Measurements from ENCODE around the gene ZNF692.
"Not testable (repeated sequence)": the region's sequence is repeated elsewhere in the genome, so short reads cannot be mapped to it uniquely, and the experiment has no call there.

Gene ZNF692, protein sequence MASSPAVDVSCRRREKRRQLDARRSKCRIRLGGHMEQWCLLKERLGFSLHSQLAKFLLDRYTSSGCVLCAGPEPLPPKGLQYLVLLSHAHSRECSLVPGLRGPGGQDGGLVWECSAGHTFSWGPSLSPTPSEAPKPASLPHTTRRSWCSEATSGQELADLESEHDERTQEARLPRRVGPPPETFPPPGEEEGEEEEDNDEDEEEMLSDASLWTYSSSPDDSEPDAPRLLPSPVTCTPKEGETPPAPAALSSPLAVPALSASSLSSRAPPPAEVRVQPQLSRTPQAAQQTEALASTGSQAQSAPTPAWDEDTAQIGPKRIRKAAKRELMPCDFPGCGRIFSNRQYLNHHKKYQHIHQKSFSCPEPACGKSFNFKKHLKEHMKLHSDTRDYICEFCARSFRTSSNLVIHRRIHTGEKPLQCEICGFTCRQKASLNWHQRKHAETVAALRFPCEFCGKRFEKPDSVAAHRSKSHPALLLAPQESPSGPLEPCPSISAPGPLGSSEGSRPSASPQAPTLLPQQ

DNA sequence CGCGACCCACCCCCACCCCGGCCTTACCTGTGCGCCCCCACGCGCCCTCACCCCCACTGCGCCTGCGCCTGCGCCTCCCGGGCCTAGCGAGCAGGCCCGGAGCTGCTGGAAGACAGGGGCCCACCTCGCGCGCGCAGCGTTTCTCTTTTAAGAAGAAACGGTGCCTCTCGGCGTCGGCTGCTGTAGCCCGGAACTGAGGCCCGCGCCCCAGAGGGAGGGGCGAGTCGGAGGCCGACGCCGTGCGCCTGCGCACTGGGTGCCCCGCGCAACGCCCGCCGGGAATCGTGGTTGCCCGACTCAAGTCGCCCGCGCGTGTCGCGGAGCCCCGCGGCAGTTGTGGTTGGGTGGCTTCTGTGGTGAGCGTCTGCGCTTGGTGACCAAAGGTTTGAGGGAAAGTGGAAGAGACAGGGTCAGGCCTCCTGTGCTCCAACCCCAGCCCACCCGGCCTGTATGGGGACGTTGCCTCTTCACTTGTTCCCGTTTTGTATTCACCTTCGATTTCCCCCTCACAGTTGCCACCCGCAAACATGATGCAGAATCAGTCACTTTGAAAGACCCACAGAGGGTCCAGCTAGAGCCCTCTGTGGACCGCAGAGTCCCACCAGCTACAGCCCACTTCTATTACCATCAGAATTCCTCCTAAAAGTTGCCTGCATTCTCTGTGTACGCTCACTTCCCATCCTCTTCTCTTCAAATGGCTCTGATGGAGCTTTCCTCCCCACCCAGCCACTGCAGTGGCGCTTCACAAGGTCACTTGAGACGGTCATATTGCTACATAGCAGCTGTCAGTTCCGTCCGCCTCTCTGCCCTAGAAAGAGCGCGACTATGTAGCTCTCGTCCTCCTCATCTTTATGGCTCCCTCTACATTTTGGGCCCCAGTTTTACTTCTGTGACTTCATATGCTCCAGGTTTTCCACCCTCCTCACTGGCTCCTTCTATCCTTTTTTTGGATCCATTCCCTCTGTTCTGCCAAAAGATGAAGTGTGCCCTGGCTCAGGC, at the start of gene ZNF692:
TSS of gene ZNF692 (minus strand) at position 195 of the 999 bp plus-strand sequence. CDS start 776 bp downstream, outside the sequence.
- peak; percentile 91 for DNase-seq (ENCODE audit: low read depth)

DNA sequence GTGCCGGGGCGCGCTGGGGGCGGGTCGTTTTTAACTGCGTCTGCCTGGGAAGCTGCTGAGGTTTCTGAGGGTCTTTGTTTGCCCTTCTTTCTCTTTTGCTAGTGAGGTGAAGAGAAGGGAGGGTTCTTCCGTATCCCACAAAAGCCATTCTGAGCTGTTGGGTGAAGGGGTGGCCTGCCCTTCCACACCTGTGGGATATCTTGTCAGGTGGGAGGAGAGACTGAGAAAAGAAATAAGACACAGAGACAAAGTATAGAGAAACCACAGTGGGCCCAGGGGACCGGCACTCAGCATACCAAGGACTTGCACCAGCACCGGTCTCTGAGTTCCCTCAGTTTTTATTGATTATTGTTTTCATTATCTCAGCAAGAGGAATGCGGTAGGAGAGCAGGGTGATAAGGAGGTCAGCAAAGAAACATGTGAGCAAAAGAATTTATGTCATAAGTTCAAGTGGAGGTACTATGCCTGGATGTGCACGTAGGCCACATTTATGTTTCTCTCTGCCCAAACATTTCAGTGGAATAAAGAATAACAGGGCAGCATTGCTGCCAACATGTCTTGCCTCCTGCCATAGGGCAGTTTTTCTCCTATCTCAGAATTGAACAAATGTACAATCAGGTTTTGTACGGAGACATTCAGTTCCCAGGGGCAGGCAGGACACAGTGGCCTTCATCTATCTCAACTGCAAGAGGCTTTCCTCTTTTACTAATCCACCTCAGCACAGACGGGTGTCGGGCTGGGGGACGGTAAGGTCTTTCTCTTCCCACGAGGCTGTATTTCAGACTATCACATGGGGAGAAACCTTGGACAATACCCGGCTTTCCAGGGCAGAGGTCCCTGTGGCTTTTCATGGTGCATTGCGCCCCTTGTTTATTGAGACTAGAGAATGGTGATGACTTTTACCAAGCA, 48.1 kb upstream of the ZNF692 start:
- DNase-seq (ENCODE audit: low read depth): no peak

DNA sequence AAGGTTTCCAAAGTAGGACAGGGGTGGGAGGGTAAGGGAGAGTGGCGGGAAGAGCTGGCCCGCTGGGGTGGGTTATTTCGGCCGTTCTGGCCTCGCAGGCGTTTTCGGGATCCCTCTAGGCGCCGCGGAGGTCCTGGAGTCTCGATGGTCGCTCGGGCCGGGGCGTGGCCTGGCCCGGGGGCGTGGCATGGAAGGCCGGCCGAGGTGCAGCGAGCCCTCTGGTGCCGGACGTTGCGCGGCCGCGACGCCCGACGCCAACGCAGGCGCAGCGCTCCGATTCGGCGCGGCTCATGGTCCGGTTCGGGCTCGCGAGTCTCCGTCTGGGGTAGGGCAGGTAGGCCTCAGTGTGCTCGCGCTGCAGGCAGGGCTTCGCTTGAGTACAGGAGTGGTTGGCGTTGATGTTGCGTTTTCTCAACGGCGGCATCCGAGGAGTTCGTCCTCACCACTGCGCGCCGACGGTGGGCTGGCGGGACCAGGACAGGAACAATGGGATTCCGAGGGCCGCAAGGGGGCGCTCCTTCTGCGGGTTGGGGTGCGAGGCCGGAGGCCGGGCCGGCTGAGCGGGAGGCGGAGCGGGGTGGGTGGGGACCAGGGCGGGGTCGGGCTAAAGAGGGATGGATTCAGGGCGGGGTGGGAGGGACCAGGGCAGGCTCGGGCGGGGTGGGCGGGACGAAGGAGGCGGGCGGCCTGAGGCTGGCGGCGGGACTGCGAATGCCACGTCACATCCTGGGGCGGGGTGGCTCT, 47.3 kb upstream of the ZNF692 start, which contains the start of gene PGBD2:
TSS of gene PGBD2 (plus strand) at position 227 of the 744 bp plus-strand sequence. CDS start 7,628 bp downstream, outside the sequence.
- peak; percentile 97 for DNase-seq (ENCODE audit: low read depth)

DNA sequence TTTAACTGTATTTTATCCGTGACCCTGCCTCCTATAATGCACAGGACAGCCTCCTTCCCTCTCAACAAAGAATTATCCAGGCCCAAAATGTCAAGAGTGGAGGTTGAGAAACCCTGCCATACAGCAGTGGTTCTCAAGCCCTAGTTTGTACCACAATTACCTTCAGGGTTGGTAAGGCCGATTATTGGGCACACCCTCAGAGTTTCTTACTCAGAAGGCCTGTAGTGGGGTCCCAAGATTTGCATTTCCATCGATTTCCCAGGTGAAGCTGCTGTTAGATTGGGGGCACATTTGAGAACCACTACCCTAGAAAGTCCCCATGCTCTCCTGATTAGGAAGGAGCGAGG, 46.8 kb upstream of the ZNF692 start:
- DNase-seq (ENCODE audit: low read depth): no peak

DNA sequence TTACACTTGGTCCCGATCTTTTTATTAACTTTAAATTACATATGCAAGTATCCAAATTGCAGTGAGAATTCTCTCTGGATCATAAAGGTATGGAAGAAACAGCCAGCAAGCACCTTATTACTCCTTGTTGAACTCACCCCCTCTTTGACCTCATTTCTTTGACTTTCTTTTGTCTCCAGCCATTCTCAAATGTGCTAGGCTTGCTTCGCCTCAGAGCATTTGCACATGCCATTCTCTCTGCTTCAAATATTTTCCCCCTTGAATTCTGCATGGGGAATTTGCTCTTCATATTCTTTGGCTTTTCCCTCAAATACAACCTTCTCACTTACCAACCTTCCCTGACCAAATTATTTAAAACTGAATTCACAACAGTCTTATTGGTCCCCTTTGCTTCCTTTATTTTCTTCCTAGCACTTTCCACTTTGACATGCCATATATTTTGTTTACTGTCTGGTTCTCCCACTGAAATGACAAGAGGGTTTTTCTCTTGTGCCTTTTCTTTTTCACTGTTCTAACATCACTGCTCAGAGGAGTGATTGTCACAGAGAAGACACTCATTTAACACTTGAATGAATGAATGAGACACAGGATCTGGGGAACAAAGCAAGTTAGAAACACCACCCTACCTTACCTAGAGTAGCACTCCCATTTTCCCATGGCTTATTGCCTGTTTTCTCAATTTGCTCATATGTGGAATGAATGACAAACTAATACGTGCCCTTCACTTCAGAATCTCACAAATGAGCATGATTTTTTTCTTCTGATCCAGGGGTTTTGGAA, 45.7 kb upstream of the ZNF692 start:
- DNase-seq (ENCODE audit: low read depth): no peak

DNA sequence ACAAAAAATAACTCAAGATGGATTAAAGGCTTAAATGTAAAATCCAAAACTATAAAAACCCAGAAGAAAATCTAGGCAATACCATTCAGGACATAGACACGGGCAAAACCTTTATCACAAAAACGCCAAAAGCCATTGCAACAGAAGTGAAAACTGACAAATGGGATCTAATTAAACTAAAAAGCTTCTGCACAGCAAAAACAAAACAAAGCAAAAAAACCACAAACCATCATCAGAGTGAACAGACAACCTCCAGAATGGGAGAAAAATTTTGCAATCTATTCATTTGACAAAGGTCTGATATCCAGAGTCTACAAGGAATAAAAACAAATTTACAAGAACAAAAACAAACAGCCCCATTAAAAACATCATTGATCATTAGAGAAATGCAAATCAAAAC, 42.7 kb upstream of the ZNF692 start:
- DNase-seq (ENCODE audit: low read depth): no peak

DNA sequence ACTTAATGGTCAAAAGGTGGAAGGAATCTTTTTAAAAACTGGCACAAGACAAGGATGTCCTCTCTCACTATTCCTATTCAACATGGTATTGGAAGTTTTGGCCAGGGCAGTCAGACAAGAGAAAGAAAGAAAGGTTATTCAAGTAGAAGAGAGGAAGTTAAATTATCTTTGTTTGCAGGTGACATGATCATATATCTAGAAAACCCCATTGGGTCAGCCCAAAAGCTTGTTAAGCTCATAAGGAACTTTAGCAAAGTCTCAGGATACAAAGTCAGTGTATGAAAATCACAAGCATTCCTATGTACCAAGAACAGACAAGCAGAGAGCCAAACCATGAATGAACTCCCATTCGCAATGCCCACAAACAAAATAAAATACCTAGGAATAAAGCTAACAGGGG, 41.8 kb upstream of the ZNF692 start:
- DNase-seq (ENCODE audit: low read depth): no peak

DNA sequence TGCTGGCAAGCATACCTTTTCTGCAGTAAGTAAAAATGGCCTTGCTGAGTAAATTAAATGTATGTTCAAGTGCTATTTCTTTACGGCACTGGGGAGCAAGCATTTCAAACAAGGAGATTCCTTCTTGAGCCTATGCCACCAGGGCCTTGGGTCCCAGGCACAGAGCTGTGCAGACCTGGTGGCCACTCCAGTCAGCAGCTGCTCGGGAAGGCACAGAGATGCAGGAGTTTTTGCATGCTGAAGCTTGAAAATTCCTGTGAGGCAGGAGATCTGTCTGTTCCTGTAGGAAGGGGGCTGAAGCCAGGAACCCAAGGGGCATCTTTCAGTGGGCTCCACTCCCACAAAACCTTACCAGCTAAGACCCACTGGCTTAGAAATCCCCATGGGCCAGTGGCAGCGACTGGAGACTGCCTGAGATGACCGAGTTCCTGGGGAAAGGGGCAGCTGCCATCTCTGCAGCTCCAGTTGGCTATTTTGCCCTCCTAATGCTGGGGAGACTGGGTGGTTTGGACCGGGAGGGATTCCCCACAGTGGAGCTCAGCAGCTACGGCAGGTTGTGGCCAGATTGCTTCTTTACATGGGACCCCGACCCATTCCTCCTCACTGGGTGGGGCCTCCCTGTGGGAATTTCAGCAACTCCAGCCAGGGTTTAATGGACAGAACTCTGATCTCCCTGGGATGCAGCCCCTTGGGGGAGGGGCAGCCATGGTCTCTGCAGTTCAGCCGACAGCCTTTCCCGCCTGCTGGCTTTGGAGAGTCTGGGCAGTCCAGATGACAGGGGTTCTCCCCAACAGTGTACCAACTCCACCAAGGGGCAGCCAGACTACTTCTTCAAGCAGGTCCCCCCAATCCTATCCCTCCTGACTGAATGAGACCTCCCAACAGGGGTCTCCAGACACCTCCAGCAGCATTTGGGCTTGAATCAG, 38.8 kb upstream of the ZNF692 start:
- no peak for DNase-seq (ENCODE audit: low read depth)

DNA sequence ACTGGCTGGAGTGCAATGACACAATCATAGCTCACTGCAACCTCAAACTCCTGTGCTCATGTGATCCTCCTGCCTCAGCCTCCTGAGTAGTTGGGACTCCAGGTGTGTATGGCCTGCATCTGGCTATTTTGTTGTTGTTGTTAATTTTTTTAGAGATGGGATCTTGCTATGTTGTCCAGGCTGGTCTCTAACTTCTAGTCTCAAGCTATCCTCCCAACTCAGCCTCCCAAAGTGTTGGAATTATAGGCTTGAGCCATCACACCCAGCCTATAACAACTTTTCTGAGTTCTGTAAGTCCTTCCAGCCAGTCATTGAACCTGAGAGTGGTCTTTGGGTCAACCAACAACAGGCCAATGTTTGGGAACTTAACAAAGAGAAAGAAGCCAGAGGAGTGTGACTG, 36.0 kb upstream of the ZNF692 start:
- no peak for DNase-seq (ENCODE audit: low read depth)

DNA sequence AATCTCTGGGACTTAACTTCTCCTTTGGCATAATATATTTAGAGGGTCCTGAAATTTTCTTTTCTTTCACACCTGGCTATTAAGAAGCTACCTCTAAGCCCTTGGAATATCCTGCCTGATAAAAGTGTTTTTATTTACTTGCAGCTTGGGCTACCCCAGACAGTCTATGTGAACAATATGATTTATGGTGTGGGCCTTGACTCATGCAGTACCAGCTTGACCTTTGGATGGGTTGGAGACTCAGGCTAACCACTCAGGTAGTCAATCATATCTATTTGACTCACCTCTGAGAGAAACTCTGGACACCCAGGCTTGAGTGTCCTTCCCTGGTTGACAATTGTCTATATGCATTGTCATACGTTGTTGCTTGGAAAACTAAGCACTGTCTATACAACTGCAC, 33.7 kb upstream of the ZNF692 start:
- no peak for DNase-seq (ENCODE audit: low read depth)

DNA sequence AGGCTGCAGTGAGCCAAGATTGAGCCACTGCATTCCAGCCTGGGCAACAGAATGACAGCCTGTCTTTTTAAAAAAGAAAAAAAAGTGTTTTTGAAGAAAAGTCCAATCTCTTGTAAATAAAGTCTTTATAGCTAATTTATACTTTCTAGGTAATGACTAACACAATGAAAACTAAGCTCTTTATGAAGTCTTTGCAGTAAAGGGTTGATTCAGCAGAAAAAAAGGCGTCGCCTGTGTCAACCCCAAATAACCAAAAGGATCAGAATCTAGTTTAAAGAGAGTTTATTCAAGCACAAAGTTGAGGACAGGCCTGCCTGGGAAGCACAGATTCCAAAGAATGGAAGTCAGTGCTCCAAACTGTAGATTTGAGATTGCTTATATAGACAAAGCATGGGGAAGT, 32.9 kb upstream of the ZNF692 start:
- no peak for DNase-seq (ENCODE audit: low read depth)

DNA sequence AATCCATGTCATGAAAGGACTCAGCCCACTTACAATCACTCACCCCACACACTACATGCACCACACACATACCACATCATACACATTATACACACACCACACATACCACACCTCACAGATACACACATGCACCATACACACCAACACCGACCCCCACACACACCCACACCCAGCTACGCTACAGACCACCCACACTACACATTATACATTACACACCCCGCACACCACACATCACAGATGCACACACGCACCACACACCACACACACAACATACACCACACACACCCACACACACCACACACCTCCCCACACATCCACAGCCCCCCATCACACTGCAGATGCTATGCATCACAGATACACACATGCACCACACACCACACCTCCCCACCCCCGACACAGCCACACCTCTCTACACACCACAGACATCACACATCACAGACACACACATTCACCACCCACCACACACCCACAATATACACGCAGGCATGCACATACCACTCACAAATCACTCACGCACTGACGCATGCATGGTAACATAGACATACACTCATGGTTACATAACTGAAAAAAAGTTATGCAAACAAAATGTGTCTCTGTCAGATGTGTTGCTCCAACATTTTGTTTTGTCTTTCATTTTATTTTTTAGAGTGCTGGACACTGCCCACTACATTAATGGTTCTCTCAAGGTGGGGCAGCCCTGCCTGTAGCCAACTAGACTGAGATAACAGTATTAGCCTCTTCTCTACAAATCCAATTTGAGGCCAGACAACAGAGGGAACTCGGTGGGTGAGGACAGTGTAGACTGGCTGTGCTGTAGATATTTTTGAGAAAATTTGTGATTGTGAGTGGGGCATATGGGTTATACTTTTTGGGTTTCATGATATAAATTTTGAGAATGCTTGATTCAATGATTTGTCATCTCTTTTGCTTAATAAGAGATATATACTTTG, 31.9 kb upstream of the ZNF692 start:
- no peak for DNase-seq (ENCODE audit: low read depth)

DNA sequence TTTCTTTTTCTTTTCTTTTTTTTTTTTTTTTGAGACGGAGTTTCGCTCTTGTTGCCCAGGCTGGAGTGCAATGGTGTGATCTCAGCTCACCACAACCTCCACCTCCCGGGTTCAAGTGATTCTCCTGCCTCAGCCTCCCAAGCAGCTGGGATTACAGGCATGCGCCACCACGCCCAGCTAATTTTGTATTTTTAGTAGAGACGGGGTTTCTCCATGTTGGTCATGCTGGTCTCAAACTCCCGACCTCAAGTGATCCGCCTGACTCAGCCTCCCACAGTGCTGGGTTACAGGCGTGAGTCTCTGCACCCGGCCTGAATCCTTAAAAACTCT, 31.0 kb upstream of the ZNF692 start:
- DNase-seq (ENCODE audit: low read depth): not testable (repeated sequence)

DNA sequence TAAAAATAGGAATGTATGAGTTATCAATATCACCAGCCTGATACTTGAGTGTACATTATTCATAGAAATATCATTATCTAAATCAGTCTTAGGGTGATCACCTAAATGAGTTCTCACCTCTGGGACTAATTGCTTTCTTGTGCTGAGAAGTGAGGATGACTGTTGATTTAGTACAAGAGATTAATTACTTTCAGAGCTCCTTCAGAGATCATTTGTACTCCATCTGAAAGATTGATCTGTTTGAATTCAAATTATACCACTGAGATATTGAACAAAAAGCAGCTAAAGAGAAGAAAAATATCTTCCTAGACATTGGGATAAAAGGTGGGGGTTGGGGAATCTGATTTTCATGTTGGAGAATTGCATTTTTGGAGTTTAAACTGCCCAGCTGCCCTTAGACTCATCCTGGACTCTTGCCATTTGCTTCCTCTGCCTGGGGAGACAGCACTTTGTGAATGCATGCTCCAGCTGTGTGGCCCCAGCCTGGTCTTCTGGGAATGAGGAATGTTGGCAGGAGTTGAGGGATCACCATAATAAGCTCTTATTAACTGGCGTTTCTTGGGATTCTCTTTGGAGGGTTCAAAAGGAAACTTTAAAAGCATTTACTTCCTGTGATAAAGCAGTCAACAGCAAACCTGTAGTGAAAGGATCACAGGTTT, 27.5 kb upstream of the ZNF692 start:
- no peak for DNase-seq (ENCODE audit: low read depth)

DNA sequence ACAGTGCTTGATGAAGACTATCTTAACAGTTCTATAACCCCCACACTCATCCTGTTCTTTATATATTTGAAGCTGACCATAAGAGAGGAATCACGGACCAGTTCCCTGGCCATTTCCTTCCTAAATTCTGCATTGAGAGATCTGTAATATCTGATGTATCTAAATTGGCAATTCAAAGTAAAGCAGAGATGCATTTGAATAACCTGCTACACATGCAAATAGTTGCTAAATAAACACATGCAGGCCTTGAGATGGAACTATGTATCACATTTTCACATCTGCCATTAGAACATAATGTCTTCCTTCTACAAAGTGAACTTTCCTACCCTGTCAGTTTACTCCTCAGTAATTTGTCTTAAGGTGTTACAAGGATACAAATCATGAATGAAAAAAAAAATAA, 26.8 kb upstream of the ZNF692 start:
- DNase-seq (ENCODE audit: low read depth): no peak

DNA sequence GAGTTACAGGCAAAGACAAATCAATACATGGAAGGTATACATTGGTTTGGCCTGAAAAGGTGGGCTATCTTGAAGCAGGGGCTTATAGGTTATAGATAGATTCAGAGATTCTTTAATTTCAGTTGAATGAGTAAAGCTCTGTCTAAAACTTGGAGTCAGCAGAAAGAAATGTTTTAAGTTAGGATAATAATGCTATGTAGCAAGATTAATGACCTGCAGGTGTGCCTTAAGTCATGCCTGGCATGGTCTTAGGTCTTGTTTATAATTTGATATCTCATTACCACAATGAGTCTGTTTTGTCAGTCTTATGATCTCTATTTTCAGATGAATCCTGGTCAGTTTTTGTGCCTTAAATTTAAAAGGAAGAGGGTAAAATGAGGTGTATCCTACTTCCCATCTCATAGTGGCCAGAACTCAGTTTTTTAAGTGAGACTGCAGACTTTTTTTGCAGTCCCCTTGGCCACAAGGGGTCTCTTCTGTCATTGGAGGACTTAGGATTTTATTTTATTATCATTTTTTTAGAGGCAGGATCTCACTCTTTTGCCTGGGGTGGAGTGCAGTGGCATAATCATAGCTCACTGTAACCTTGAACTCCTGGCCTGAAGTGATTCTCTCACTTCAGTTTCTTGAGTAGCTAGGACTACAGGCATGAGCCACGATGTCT, 25.9 kb upstream of the ZNF692 start:
- DNase-seq (ENCODE audit: low read depth): no peak

DNA sequence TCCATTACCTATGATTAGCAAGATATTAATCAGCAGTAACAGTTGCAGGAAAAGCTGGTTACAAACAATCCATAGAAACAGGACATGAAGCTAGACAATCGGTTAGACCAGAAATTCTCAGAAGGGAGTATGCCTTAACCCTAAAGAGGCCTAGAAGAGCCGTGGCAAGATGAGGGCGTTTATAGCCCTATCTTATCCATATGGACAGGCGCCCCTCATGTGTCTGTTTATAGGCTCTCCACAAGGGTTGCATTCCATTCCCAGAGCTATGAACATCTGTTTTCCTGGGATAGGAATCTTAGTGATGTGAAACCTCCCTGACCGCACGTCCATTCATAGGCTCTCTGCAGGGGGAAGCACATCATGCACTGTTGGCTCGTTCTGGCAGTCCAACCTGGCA, 23.5 kb upstream of the ZNF692 start:
- DNase-seq (ENCODE audit: low read depth): not testable (repeated sequence)
